Activated CD8-positive, alpha-beta memory T cell treated with anti-CD3 and anti-CD28 coated beads, Interleukin-2, amount 50 U/mL, for 24 hours (primary cell): ENCODE results near the gene MSANTD2.
A peak's percentile ranks its signal among the peaks of the same experiment; 100 is the strongest.

Experiments
- DNase-seq: peaks from one replicate; pipeline ENCODE4 v3.0.0-alpha.2; 2020; ENCODE audit errors: extremely low read depth

Gene MSANTD2

DNA sequence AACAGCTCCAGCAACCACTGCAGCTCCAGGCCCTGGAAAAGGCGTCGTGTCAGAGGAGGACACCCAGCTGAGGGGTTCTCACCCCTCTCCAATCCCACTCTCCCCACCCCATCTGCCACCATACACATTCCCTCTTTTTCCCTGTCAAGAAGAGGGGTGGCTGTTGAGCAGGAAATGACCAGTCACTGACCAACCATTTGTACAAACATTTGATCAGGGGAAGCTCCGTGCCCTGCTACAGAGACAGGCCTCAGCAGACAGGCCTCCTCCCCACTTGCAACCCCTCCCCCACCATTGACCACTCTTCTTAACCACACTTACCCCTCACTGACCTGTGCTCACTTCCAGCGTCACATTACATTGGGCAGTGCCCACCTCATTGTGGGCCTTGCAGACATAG is 45.9 kb downstream of the MSANTD2 start:
- DNase-seq, result no peak

DNA sequence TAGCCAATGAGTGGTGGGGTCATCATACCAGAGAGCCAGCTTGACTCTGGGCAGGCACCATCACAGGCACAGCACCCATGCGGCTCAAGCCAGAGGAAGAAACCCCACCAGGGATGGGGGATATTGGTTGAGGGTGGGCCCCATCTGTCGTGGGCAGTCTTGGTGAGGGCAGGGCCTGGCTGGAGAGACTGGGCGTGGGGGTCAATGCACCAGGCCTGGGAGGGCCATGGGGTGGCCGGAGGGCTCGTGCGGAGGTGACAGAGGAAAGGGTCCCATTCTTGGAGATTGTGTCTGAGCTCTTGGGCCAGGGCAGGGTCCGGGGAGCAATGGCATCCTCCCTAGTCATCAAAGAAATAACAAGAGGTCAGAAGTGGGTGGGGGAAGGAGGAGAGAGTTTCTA is 46.6 kb downstream of the MSANTD2 start:
- no peak for DNase-seq

DNA sequence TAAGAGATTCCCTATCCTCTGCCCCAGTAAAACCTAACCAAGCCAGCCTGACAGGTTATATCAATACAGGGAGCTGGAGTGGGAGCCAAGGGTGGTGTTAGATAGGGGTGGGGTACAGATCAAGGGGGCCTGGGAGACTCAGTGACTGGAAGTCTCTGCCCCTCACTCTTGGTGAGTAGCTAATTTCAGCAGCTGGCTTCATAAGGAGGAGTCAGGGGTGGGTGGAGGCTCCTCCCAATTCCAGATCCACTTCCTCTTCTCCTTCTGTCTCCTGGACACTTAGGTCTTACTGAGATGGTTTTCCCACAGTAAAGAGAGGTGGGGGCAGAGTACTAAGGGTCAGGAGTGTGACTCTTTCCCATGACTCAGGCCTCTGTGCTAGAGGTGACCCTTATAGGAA is 47.0 kb downstream of the MSANTD2 start:
- DNase-seq, result no peak

DNA sequence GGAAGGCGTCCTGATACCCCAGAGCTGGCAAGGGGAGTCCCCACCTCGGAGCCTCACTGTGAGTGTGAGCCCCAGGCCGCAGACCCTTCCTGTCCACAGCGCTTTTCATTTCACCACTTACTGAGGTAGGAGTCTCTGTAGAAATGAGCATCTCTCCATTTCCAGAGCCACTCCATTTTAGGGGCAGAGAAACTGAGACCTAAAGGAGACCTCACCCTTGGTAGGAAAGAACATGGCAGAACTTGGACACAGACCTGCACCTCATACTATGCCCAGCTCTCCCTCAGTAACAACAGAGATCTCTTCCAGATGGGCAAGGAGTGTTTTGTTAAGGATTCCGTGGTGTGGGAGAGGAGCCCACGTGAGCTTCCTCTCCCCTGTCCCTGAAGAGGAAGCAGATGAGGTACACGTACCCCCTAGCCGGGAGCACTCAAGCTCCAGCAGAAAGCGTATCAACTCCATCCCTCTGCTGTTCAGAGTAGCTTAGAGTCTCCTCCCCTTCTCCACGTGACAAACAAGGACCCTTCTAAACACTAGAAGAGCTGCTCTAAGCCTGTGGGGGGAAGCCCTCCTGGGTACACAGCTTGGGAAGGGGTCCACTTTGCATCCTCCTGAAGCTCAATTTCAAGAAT is 47.6 kb downstream of the MSANTD2 start:
- no peak for DNase-seq

DNA sequence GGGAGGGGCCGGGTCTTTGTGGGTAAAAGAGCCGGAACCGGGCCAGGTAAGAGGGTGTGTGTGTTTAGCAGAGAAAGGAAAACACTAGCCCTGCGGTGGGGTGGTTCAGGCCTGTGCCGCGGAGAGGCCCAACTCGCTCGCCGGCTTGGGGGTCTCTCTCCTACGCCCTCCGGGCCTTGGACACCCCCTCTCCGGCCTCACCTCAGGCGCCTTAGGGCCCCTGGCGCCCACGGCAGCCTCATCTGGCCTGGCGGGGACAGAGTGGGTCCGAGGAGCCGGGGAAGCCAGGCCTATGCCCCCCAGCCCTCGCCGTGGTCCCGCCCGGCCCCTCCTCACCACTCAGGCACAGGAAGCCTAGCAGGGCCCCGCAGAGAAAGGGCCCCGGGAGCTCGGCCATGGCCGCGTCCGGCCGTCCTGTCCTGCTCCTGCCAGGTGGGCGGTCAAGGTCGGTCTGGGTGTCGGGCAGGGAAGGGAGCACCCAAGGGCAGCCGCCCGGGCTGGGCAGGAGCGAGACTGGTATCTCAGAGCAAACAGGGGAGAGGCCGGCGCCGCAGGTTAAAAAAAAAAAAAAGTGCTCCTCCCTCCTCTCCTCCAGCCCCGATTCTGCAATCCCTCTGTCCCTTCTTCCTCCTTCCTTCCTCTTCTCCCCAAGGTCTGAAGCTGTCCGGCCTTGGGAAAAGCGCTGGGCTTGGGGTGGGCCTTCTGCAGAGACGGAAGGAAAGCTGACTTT is 48.3 kb downstream of the MSANTD2 start, which contains the start of gene VSIG2:
Gene VSIG2 (minus strand): TSS at position 515 of the 730 bp plus-strand sequence. CDS start 118 bp downstream, at position 397.
- DNase-seq, result no peak

DNA sequence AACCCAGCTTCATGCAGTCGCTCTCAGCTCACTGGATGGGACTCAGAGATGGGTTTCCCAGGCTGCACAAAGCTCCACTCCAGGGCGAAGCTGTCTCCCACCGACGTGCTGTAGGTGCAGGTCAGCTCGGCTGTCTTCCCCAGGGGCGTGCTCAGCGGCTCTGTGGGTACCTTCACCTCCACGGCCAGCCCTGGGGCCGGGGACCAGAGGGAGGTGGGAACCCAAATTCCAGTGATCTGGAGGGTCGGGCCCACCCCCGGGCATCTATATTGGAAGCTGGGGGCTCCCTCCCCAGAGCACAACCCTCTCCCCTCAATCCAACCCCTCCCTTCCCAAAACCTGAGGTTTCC is 48.8 kb downstream of the MSANTD2 start:
- no peak for DNase-seq

DNA sequence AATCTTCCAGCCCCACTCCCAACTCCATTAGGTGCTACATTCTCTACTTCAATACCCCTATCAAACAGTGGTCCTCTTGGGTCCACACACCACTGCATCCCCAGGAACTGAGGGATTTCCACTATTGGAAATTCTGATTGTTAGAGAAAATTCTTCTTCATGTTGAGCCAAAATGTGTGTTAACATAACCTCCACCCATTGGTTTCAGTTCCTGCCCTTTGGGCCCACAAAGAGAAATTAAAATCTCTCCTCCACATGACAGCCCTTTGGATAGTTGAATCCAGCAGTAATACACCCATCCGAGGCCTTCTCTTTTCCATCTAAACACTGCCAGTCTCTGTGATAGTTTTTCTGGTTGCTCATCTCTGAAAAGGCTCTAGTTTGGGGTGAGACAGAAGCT is 50.3 kb downstream of the MSANTD2 start:
- DNase-seq, result no peak

DNA sequence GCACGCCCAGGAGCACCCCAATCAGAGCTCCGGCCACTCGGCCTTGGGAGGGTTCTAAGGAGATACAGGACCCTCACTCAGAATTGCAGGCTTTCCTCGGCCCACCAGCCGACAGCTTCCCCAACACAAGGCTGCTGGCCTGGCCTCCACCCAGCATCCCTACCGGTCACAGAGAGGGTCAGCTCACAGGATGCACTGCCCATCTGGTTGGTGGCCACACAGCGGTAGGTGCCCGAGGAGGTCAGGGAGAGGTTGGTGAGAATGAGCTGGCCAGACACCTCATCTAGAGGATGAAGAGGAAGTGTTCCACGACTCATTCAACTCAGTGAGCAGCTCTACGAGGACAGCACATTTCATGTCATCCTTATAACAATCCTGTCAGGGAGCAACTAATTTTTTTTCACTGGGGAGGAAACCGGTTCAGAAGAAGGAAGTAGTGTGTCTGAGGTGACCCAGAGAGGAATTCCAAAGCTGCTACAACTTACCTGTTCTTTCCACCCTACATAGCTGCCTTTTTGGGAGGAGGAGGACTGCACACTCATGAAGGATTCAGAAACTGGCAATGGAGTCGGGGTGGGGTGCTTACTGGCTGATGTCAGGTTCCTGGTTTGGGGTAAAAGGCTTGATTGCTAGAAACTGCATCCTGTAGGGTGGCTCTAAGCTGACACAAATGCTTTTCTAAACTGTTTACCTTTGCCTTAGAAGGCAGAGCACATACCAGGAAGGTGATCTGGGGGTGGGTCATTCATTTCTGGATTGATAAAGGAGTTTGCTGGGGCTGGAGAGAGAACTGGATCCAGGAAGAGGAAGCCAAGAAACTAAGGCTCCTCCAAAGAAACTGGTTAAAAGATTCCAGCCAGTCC is 51.5 kb downstream of the MSANTD2 start:
- DNase-seq, result no peak

DNA sequence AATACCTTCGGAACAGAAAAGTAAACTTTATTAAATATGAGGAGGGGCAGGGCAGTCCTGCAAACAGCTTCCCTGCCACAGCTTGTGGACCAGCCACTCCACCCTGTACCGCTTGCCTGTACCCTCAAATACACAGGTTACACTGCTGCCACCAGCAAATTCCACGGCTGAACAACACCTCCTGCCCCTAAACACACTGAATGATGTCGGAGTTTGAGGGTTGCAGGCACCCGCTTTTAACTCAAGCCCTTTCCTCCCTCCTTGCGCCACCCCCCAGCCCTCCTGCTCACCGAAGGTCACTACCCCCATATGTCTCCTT is 52.1 kb downstream of the MSANTD2 start:
- no peak for DNase-seq

DNA sequence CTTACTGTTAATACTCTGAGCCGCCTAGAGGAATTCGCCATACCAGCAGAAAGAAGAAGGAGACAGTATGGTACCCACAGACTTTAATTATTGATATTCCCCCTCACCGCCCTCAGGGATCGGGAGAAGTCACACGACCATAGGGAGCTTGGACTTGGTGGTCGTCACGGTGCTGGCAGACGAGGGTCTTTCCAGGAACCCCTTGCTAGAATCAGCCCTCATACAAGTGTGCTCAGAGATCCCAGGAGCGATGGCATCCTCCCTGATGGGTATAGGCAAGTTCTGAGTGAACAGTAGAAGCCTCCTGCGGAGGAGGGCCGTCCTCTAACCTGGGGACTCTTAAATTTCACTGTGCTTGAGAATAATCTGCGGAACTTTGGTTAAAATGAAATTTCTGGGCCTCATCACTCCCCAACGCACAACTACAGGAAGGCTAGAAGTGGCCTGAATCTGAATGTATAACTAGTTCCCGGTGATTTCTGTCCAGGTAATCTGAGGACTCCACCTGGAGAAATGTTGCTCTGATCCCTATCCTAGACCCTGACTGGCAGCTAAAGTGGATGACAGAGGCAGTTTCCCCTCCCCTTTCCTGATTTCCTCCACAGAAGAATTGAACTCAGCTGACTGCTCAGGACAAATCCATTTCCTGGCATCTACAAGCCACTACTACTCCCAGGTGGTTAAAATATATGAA is 52.7 kb downstream of the MSANTD2 start:
- no peak for DNase-seq

DNA sequence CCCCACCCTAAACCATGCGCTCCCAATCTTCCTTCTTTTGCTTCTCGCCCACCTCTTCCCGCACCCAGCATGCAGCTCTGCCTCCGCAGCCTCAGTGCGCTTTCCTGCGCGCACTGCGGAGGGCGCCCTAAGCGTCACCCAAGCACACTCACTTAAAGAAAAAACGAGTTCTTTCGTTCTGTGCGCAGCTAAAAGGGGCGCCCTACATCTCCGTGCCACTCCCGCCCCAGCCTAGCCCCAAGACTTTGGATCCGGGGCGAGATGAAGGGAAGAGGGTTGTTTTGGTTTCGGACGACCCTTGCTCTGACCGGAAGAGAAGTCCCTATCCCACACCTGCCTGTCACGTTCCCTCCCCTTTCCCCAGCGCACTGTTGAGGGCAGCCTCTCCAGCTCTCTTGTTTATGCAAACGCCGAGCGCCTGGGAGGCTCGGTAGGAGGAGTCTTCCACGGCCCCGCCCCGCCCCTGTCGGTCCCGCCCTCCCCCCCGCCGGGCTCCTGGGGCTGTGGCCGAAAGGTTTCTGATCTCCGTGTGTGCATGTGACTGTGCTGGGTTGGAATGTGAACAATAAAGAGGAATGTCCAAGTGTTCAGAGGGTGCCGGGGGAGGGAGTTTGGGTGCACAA is 53.5 kb downstream of the MSANTD2 start:
- no peak for DNase-seq

DNA sequence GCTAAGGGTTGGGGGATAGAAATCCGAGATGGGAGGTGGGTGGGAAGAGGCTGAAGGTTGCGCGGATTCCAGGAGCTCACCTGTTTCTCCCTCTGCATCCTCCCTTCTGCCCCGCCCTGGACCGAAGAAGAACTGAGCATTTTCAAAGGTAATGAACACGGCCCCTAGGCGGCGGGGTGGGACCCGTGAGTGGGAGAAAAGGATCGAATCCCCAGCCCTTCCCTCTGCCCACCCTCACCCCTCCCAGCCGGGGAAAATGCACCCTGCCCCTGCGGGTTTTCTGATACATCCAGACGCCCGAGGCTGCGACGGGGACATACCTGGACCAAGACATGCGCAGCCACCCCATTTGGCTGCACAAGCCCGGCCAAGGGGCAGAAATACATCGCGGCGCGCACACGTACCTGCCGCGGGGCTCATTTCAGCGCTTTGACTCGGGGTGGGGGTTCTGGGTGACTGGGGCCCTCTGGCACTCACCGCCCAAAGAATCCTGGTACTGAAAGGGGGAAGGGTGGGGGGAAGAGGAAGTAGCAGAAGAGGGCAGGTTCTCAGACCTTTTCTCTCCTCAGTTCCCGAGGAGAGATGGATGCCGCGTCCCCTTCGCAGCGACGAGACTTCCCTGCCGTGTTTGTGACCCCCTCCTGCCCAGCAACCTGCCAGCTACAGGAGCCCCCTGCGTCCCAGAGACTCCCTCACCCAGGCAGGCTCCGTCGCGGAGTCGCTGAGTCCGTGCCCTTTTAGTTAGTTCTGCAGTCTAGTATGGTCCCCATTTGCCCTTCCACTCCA is 54.2 kb downstream of the MSANTD2 start:
- DNase-seq, result no peak

DNA sequence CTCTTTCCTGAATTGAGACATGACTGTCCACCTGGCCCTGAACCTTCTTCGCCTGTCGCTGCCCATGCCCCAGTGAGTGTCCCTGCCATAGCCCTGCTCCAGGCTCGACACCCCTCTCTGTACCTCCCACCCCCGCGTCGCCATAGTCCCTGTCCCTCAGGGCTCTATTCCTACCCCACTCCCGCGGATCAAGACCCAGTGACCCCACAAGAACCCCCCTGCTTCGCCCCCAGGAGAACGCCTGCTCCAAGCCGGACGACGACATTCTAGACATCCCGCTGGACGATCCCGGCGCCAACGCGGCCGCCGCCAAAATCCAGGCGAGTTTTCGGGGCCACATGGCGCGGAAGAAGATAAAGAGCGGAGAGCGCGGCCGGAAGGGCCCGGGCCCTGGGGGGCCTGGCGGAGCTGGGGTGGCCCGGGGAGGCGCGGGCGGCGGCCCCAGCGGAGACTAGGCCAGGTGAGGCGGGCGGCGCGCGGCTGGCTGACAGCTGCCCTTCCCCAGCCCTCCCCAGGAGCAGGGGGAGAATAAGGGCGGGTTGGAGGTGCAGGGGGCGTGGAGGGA is 54.9 kb downstream of the MSANTD2 start:
- no peak for DNase-seq

DNA sequence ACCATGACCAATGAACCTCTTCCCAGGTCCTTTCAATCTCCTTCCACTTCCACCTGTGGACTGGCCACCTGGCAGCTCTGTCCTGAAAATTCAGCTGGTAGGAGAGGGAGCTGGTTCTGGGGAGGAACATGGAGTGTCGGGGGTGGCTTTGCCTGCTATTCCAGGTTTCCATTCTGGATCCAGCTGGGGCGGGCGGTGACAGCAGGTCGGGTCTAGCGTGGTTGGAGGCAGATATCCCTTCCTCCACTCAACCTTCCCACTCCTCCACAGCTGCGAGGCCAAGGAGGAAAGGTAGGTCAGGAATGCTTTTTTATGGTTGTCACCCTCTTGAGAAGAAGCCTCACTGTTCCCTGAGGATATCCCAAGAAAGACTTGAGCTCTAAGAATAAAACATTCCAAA is 57.2 kb downstream of the MSANTD2 start:
- no peak for DNase-seq

DNA sequence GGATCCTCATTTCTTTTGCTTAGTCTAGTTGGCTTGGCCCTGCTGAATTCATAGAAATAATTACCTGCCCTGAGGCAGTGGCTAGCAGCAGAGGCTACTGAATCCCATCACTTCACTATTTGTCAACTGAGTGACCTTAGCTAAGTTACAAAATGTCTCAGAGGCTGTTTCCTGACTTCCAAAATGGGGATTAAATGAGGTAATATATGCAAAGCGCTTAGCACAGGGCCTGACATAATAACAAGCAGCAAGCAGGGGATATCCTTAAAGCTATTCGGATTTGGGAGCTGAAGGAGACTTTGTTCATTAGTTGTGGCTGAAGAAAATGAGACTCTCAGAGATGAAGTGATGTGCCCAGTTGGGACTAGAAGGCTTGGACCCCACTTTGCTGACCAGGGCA is 57.7 kb downstream of the MSANTD2 start:
- no peak for DNase-seq

DNA sequence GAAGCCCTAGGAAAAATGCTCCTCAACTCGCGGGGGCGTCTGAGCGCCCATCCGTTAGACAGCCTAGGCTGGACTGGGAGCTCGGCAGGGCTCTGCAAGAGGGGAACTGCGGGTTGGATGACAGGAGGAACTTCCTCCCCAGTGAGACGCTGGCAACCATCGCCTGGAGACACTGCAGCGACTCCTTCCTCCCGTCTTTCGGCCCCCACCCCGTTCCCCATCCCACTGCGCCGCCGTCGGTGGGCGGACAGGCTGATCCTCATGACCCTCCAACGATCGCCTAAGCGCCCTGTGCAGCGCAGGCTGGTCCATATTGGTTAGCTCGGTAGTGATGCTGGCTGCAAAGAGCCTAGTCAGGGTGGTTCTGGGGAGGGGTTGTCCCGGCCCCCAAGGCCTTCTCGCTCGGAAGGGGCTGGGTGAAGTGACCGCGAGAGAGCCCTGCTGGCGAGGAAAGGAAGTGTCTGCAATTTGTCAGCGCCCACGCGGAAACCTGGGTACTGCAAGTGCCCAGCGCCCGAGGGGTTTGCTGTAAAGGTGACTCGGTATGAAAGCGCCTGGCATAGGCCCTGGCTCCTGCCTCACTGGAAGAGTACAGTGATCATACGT is 59.8 kb downstream of the MSANTD2 start:
- DNase-seq, result no peak

DNA sequence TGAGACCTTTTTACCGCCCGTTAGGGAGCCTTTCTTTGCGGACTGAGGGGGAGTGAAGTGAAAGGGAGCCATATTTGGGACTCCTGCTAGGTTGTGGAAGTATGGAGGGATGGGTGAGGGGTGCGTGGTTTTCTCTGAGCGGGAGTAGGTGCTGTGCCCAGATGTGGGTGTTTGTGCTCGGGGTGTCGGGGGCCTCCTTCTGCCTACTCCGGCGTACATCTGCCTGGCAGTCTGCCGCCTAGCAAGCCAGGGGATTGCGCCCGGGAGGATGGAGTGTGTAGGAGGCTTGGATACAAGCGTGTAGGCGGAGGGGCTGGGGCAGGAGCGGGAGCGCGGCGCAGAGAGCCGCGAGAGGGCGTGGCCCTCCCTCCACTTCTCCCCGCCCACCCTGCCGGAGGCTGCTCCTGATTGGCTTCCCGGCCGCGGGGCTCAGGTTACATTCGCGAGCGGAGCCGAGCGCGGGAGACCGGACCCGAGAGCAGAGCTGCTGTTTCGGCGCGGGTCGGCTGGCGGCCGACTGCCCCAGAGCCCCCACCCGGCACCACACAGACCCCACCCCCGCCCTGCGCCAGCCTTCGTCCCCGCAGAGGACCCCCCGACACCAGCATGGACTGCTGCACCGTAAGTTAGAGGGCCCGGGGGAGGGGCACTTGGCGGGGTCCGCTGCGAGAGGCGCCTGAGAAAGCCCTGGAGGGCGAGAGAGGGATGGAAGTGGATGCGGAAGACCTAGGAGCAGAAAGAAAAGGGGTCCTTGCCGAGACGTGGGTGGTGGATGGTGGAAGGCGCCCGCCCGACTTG is 60.5 kb downstream of the MSANTD2 start, which contains the start of gene NRGN:
Gene NRGN (plus strand): TSS at position 464 of the 798 bp plus-strand sequence. CDS start 143 bp downstream, at position 607.
- peak; percentile 61 for DNase-seq

DNA sequence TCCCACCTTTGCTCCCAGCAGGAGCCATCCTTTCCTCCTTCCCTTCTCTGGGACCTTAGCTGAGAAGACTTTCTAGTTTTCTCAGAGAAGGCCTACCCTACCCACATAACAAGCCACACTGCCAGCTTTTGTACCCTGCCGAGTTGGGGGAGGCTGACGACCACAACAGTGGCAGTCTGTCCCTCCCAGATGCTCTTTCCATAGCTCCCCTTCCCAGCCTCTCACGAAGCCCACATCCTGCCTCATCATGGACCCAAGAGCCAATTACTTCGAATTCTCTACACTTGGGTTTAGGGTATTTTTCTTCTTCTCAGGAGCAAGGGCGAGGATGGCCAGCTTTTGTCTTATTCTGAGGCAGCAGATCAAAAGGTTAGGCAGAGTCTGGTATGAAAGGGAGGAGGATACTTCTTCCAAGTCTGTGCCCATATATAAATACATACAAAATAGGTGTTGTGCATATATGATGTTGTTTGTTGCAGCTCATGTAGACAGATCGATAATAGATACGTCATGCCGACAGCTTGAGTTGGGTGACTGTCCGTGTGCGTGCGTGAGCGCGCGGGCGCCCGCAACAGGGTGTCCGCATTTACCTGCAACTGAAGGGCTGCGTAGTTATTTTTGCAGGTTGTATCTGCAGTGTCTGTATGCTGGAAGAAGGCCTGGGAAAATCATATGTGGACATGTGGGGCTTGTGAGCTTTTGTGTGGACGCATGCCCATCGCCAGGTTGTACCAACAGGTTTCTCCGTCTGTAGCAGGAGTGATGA is 61.3 kb downstream of the MSANTD2 start:
- no peak for DNase-seq
